Peyer's patch (tissue), 4 donors: Measurements from ENCODE around the gene MGAT2. TPM values are rescaled to one million over a fixed set of nuclear protein-coding genes. Genes with fewer than 3 reads are reported as not detected.

ENCODE experiments used
- small RNA-seq, 2 donors: library from RNA; depleted of rRNA; stranded (forward); fragments of <200 nt; gene quantifications; one replicate each; pipeline ENCODE3, GENCODE V24; 2016
- total RNA-seq, 4 donors: library from RNA; depleted of rRNA; stranded (reverse); fragments of >200 nt; gene quantifications; one replicate each; pipeline ENCODE4 v1.1.0, GENCODE V29; 2016

The MGAT2 gene
- total RNA-seq, 4 donors from 2014 or later: 12.4 to 76.4 (median 39.6) TPM

Small RNAs within 50 kb of the gene (small RNA-seq; reads per million reads assigned to genes)
- gene AL139099.3: 0 reads per million in 2 donors
- gene AL139099.4: 0 reads per million in 2 donors
- 0 reads per million in 2 donors for gene RF00019

Other genes starting within 250 kb of the MGAT2 start
- gene RPS29, start 34.4 kb upstream of the MGAT2 start, total RNA-seq: 1,000 to 10,000 TPM; 1,474 to 8,142 (median 3,050) TPM
- gene LRR1, start 21.9 kb upstream of the MGAT2 start, total RNA-seq: 10 to 100 TPM; 16.3 to 20.7 (median 18.3) TPM
- 100 to 1,000 TPM; 117 to 225 (median 169) TPM for gene RPL36AL, start 173 bp upstream of the MGAT2 start, total RNA-seq
- 10 to 100 TPM; 10.7 to 17.4 (median 16.3) TPM for gene DNAAF2, start 14.4 kb downstream of the MGAT2 start, total RNA-seq
- 10 to 100 TPM in 1 of 4 donors, 1 to 10 TPM in 3; 2.5 to 10.7 (median 6.0) TPM for gene POLE2, start 67.4 kb downstream of the MGAT2 start, total RNA-seq
- 10 to 100 TPM in 1 of 4 donors, 1 to 10 TPM in 3; 2.3 to 28.1 (median 3.5) TPM for gene KLHDC1, start 72.3 kb downstream of the MGAT2 start, total RNA-seq
- 100 to 1,000 TPM in 2 of 4 donors, 10 to 100 TPM in 2; 73.4 to 135 (median 107) TPM for gene KLHDC2, start 147.4 kb downstream of the MGAT2 start, total RNA-seq
- 100 to 1,000 TPM; 114 to 413 (median 145) TPM for gene NEMF, start 232.0 kb downstream of the MGAT2 start, total RNA-seq